Stomach (tissue), 9 donors: ENCODE results near the gene RPH3AL. TPM values are rescaled to one million over a fixed set of nuclear protein-coding genes. Genes with fewer than 3 reads are reported as not detected.

ENCODE experiments used
- DNase-seq, 2 donors: peaks; one replicate each; pipeline versions ENCODE4 v3.0.0 to v3.0.0-alpha.2; 2013 to 2019
- H3K27ac ChIP-seq, 5 donors: fragments of 200-600 bp in 4 of 5; sonication (generic) in 4 of 5; one replicate each; pipeline ENCODE4 v1.5.1; 2013 to 2019; ENCODE audit warnings: mild to moderate bottlenecking in 1 of 5, moderate library complexity in 1 of 5
- H3K27me3 ChIP-seq, 3 donors: fragments of 200-600 bp; sonication (generic); one replicate each; pipeline ENCODE4 v1.5.1; 2017 to 2019; ENCODE audit warnings: mixed run types in 1 of 3
- H3K36me3 ChIP-seq, 4 donors: fragments of 200-600 bp; sonication (generic); 1 replicate in 3 of 4; 2 replicates in 1 of 4; pipeline ENCODE4 v1.5.1; 2016 to 2019
- H3K4me1 ChIP-seq, 4 donors: fragments of 200-600 bp; sonication (generic); one replicate each; pipeline ENCODE4 v1.5.1; 2016 to 2019
- H3K4me3 ChIP-seq, 4 donors: fragments of 200-600 bp; sonication (generic) in 3 of 4; one replicate each; pipeline ENCODE4 v1.5.1; 2016 to 2019; ENCODE audit warnings: mild to moderate bottlenecking in 1 of 4
- H3K9me3 ChIP-seq, 4 donors: fragments of 200-600 bp; sonication (generic); one replicate each; pipeline ENCODE4 v1.5.1; 2016 to 2019
- EP300 ChIP-seq: sonication (generic); formaldehyde crosslinking; IDR thresholded peaks from one replicate; pipeline ENCODE4 v1.6.1; 2017; ENCODE audit warnings: antibody characterized with exemption
- POLR2A ChIP-seq, 4 donors: fragments of 450-650 bp; IDR thresholded peaks; one replicate each; pipeline ENCODE4 v1.6.1; 2016; ENCODE audit warnings: antibody characterized with exemption in 4 of 4, control low read depth in 2 of 4, mild to moderate bottlenecking in 1 of 4, moderate library complexity in 1 of 4
- POLR2AphosphoS5 ChIP-seq, 3 donors: sonication (generic); formaldehyde crosslinking; IDR thresholded peaks; one replicate each; pipeline ENCODE4 v1.6.1; 2016; ENCODE audit warnings: antibody characterized with exemption in 3 of 3
- WGBS, 5 donors: extraction: QIAGEN DNeasy Blood & Tissue Kit in 3 of 5; methylation state at CpG; one replicate each; pipeline versions ENCODE4 v1.1.5 to v1.1.7; 2013 to 2018; 5-methylcytosine and 5-hydroxymethylcytosine counted together
- intact Hi-C: fragments of 100-400 bp; cut with DNase I; formaldehyde crosslinking; loops from one replicate; pipeline ENCODE4 v1.15.1; 2023; ENCODE audit warnings: low total_unique reads
- polyA plus RNA-seq, 3 donors: library from polyadenylated mRNA; stranded (reverse); fragments of 200-250 nt; gene quantifications; one replicate each; pipeline ENCODE4 v1.2.3, GENCODE V29; 2013
- total RNA-seq, 5 donors: library from RNA; depleted of rRNA; stranded (reverse); fragments of >200 nt; gene quantifications; one replicate each; pipeline versions ENCODE4 v1.1.0 to v1.2.3, GENCODE V29; 2014 to 2016
- TF ChIP-seq, protein P1 (sequence below), 7 experiments: fragments of 450-650 bp in 4 of 7; fragments of 200-600 bp in 3 of 7; sonication (generic) in 3 of 7; IDR thresholded peaks; one replicate each; pipeline ENCODE4 v1.5.1; 2016 to 2019; ENCODE audit warnings: antibody characterized with exemption in 7 of 7, control low read depth in 2 of 7, mild to moderate bottlenecking in 1 of 7
- donor health status: healthy with polysubstance abuse.
- donor health status: Bipolar disorder and iron deficiency.
- donor health status: healthy.

RPH3AL gene
- total and polyA plus RNA-seq, 8 donors: 4.9 to 38.5 (median 17.4) TPM

DNA sequence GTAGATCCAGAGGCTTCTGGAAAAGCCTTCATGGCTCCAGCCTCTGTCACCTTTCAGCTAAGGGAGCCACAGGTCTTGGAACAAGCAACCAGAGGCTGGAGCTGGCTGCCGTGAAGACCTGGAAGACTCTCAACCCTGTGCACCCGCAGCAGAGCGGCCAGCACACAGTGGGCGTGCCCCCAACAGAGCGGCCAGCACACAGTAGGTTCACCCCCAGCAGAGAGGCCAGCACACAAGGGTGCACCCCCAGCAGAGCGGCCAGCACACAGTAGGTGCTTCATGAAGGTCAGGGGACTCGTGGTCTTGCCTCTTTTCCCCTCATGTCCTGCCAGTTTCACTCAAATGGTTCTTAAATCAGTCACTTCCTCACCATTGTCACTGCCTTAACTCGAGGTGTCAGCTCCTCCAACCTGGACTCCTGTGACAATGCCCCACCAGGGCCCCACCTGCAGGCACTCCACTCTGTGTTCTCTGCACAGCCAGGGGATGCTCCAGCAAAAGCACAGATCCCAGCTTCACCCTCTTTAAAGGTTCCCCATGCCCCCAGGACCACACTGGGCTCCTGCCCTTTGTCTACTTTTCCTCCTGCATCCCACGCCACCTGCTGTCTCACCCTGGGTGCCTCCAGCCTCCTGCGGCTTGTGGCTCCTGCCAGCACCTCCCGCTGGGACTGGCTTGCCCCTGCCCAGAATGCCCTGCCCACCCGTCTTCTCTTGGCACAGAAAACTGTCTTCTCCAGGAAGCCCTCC lies 128.7 kb downstream of the RPH3AL start:
- WGBS, 5 donors: 82 to 86% (median 83%) methylated on average over 11 to 12 of the region's 12 CpGs
- no peaks in the 10 kb centered on the region for H3K27me3 ChIP-seq
- no peak overlapping the region for H3K4me3 ChIP-seq
- no peak for DNase-seq
- TF ChIP-seq, protein P1, sequence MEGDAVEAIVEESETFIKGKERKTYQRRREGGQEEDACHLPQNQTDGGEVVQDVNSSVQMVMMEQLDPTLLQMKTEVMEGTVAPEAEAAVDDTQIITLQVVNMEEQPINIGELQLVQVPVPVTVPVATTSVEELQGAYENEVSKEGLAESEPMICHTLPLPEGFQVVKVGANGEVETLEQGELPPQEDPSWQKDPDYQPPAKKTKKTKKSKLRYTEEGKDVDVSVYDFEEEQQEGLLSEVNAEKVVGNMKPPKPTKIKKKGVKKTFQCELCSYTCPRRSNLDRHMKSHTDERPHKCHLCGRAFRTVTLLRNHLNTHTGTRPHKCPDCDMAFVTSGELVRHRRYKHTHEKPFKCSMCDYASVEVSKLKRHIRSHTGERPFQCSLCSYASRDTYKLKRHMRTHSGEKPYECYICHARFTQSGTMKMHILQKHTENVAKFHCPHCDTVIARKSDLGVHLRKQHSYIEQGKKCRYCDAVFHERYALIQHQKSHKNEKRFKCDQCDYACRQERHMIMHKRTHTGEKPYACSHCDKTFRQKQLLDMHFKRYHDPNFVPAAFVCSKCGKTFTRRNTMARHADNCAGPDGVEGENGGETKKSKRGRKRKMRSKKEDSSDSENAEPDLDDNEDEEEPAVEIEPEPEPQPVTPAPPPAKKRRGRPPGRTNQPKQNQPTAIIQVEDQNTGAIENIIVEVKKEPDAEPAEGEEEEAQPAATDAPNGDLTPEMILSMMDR (IDR thresholded peaks at IDR 0.05): no peak
- no peak for TF ChIP-seq POLR2A (IDR thresholded peaks at IDR 0.05)
- no peak for TF ChIP-seq POLR2AphosphoS5 (IDR thresholded peaks at IDR 0.05)
- no peak for TF ChIP-seq EP300
- intact Hi-C loops: no loop called here
- no peak overlapping the region for H3K27ac ChIP-seq
- H3K36me3 ChIP-seq: peaks cover 0 to 6% (median 0%) of the 10 kb centered on the region in 4 donors
- H3K4me1 ChIP-seq: no peaks in the 10 kb centered on the region
- H3K9me3 ChIP-seq: no peaks in the 10 kb centered on the region

DNA sequence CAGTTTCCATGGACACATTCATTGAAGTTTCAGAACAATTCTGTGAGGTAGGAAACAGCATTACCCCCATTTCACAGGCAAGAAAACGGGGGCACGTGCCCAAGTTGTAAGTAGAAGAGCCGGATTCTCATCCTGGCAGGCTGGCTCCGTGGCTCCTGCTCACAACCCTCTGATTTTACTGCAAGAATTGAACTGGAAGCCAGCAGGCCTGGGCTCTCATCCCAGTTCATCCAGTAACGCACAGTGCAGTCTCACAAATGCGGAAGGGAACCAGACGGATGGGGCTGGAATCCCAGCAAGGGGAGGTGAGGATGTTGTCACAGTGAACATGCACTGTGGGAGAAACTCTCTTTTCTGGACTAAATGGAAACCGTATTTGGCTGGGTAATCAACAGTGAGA lies 130.4 kb downstream of the RPH3AL start:
- no peaks in the 10 kb centered on the region for H3K4me1 ChIP-seq
- no peak for DNase-seq
- H3K4me3 ChIP-seq: no peak overlapping the region
- intact Hi-C loops: no loop called here
- TF ChIP-seq EP300: no peak
- no peak for TF ChIP-seq POLR2AphosphoS5 (IDR thresholded peaks at IDR 0.05)
- TF ChIP-seq, protein P1 (IDR thresholded peaks at IDR 0.05): no peak
- no peak for TF ChIP-seq POLR2A (IDR thresholded peaks at IDR 0.05)
- H3K27me3 ChIP-seq: no peaks in the 10 kb centered on the region
- 69 to 90% (median 86%) methylated on average over 8 of the region's 8 CpGs for WGBS, 5 donors
- no peaks in the 10 kb centered on the region for H3K9me3 ChIP-seq
- H3K36me3 ChIP-seq: no peaks in the 10 kb centered on the region
- H3K27ac ChIP-seq: no peak overlapping the region

DNA sequence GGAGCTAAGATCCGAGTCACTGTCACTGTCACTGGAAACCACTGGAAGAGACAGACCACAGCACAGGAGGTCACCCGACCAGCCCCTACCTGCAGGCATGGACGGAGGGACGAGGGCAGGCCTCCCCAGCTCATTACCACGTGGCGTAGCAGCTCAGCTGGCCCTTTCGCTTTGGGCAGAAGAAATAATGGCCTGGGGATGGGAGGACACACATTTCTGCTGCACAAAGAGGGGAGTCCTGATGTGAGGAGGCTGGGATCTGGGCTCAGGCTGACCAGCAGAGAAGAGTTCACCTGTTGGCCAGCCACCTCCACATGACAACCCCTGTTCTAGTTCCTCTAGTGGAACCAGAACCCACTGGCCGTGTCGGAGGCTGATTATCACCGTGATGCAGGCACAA lies 132.9 kb downstream of the RPH3AL start:
- TF ChIP-seq POLR2AphosphoS5 (IDR thresholded peaks at IDR 0.05): no peak
- TF ChIP-seq, protein P1 (IDR thresholded peaks at IDR 0.05): no peak
- TF ChIP-seq POLR2A (IDR thresholded peaks at IDR 0.05): no peak
- no peak for TF ChIP-seq EP300
- 87 to 98% (median 94%) methylated on average over 7 to 10 of the region's 10 CpGs for WGBS, 5 donors
- no peak for DNase-seq
- intact Hi-C loops: no loop called here
- H3K27ac ChIP-seq: no peak overlapping the region
- no peaks in the 10 kb centered on the region for H3K27me3 ChIP-seq
- H3K4me3 ChIP-seq: no peak overlapping the region
- H3K9me3 ChIP-seq: no peaks in the 10 kb centered on the region
- H3K36me3 ChIP-seq: peaks cover 0 to 5% (median 0%) of the 10 kb centered on the region in 4 donors
- H3K4me1 ChIP-seq: peaks cover 0 to 4% (median 0%) of the 10 kb centered on the region in 4 donors

DNA sequence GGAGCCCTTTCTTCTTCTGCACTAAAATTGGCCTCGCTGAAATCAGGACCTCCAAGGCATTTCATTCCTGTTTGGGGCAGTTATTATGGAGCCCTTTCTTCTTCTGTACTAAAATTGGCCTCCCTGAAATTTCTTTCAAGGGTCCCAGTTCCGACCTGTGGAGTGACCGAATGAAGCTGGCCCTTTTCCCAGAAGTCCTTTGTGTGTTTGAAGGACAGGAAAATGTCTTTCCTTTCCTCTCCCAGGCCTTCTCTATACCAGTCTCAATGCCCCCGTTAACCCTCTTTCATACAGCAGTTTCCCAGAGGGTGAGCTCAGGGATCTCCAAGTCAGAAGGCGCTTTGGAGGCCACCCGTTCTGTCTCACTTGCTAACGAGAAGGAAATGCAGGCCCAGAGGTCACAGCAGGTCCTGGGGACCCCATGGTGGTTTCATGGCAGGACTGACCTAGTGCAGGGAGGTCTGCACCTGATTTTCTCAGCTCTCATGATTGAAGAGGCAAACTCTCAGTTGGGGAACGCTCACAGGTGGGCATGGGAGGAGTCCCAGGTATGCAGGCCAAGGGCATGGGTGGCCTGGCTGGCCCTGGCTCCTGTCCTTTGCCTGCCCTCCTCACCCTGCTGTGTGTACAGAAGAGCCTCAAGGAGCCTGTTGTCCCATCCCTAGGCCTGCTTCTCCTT lies 134.0 kb downstream of the RPH3AL start:
- TF ChIP-seq, protein P1 (IDR thresholded peaks at IDR 0.05): no peak
- TF ChIP-seq POLR2AphosphoS5 (IDR thresholded peaks at IDR 0.05) (no peak), EP300 (no peak), POLR2A (IDR thresholded peaks at IDR 0.05) (no peak)
- Histone ChIP-seq H3K4me3 (no peak overlapping the region), H3K27ac (no peak overlapping the region), H3K27me3 (no peaks in the 10 kb centered on the region), H3K4me1 (peaks cover 0 to 4% (median 0%) of the 10 kb centered on the region in 4 donors), H3K36me3 (peaks cover 0 to 15% (median 4%) of the 10 kb centered on the region in 4 donors), H3K9me3 (no peaks in the 10 kb centered on the region)
- intact Hi-C loops: no loop called here
- DNase-seq: no peak
- WGBS, 5 donors: 71 to 81% (median 77%) methylated on average over 8 of the region's 8 CpGs
